Measurements from ENCODE around the gene DLEC1. TPM values are rescaled to one million over a fixed set of nuclear protein-coding genes. Genes with fewer than 3 reads are reported as not detected.
"Not testable (repeated sequence)": the region's sequence is repeated elsewhere in the genome, so short reads cannot be mapped to it uniquely, and the experiment has no call there.

DLEC1 gene
- polyA plus RNA-seq, 1 experiment: 0.06 TPM

GRCh38 chr3:38062809-38063208, 23.8 kb downstream of the DLEC1 start:
- Histone ChIP-seq H3K27me3 (ENCODE audit: control insufficient read depth, insufficient read depth, low read length) (peaks cover 5% of the 10 kb centered on the region), H3K36me3 (ENCODE audit: control insufficient read depth, insufficient read depth, low read length) (no peaks in the 10 kb centered on the region), H3K4me3 (ENCODE audit: low read depth, low read length) (no peak overlapping the region)
- no peak for TF ChIP-seq CTCF (IDR thresholded peaks at IDR 0.05; ENCODE audit: insufficient read depth, low read depth, low read length)
- POLR2A ChIA-PET: no interaction called here
- no peak for DNase-seq (ENCODE audit: low read depth)
- CTCF ChIA-PET: no interaction called here

DNA sequence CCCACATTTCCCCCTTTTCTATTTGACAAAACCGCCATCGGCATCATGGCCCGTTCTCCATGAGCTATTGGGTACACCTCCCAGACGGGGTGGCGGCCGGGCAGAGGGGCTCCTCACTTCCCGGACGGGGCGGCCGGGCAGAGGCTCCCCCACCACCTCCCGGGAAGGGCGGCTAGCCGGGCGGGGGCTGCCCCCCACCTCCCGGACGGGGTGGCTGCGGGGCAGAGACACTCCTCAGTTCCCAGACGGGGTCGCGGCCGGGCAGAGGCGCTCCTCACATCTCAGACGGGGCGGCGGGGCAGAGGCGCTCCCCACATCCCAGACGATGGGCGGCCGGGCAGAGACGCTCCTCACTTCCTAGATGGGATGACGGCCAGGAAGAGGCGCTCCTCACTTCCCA, 25.4 kb downstream of the DLEC1 start:
- H3K27me3 ChIP-seq (ENCODE audit: control insufficient read depth, insufficient read depth, low read length); CTCF ChIA-PET; POLR2A ChIA-PET; DNase-seq (ENCODE audit: low read depth); H3K36me3 ChIP-seq (ENCODE audit: control insufficient read depth, insufficient read depth, low read length); H3K4me3 ChIP-seq (ENCODE audit: low read depth, low read length): not testable (repeated sequence)

GRCh38 chr3:38067508-38068233, 28.7 kb downstream of the DLEC1 start:
- POLR2A ChIA-PET: no interaction called here
- no peak overlapping the region for H3K4me3 ChIP-seq (ENCODE audit: low read depth, low read length)

DNA sequence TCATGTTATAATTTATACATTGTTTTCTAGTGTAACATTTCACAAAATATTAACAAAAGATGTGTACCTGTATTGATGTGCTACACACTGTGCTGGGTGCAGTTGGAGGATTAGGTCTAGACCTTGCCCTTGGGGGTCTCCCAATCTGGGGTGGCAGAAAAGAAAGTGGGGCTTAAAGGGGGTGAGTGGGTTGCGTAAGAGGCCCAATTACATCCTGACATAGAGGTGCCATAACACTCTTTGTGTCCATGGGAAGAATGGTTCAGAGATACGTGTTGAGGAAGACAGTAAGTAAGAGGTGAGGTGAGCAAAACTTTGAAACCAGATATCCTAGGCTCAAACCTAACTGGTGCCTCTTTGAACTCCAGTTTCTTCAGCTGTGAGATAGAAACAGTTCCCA, 31.0 kb downstream of the DLEC1 start:
- Histone ChIP-seq H3K4me3 (ENCODE audit: low read depth, low read length) (no peak overlapping the region), H3K36me3 (ENCODE audit: control insufficient read depth, insufficient read depth, low read length) (no peaks in the 10 kb centered on the region), H3K27me3 (ENCODE audit: control insufficient read depth, insufficient read depth, low read length) (peaks cover 4% of the 10 kb centered on the region)
- POLR2A ChIA-PET: no interaction called here
- TF ChIP-seq CTCF (IDR thresholded peaks at IDR 0.05; ENCODE audit: insufficient read depth, low read depth, low read length): no peak
- DNase-seq (ENCODE audit: low read depth): no peak
- CTCF ChIA-PET: no interaction called here

More at GRCh38 chr3:38067508-38068233, 28.7 kb downstream of the DLEC1 start:
- TF ChIP-seq CTCF (IDR thresholded peaks at IDR 0.05; ENCODE audit: insufficient read depth, low read depth, low read length): no peak
- no peaks in the 10 kb centered on the region for H3K36me3 ChIP-seq (ENCODE audit: control insufficient read depth, insufficient read depth, low read length)
- no peak for DNase-seq (ENCODE audit: low read depth)
- H3K27me3 ChIP-seq (ENCODE audit: control insufficient read depth, insufficient read depth, low read length): peaks cover 2% of the 10 kb centered on the region; the same call in 1 of the 2 replicates
- CTCF ChIA-PET: interaction anchor here (0.7 kb wide), 1 partner anchor 10 kb away, joined by 3 read pairs; no protein-coding TSS in a partner anchor

DNA sequence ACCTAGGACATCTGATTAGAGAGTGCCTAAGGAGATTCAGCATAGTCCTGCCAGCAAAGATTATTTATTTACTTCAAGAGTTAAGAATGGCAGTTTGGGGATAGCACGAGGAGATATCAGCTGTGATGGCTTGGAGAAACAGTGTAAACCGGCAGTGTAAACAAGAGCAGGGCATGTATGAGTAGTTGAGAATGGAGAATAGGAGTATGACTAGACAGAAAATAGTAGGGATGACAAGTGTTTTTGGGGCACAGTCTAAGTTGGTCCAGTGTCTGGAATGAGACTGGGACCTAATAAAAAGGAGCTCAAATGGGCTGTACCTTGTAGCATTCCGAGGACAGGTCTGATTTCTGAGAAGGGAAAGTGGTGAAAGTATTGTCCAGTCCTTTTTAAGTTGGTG, 38.1 kb downstream of the DLEC1 start:
- CTCF ChIA-PET; H3K36me3 ChIP-seq (ENCODE audit: control insufficient read depth, insufficient read depth, low read length); DNase-seq (ENCODE audit: low read depth); H3K4me3 ChIP-seq (ENCODE audit: low read depth, low read length); POLR2A ChIA-PET; H3K27me3 ChIP-seq (ENCODE audit: control insufficient read depth, insufficient read depth, low read length): not testable (repeated sequence)

GRCh38 chr3:38082296-38082695, 43.3 kb downstream of the DLEC1 start:
- H3K27me3 ChIP-seq (ENCODE audit: control insufficient read depth, insufficient read depth, low read length); H3K36me3 ChIP-seq (ENCODE audit: control insufficient read depth, insufficient read depth, low read length); POLR2A ChIA-PET; DNase-seq (ENCODE audit: low read depth); CTCF ChIA-PET; H3K4me3 ChIP-seq (ENCODE audit: low read depth, low read length): not testable (repeated sequence)

DNA sequence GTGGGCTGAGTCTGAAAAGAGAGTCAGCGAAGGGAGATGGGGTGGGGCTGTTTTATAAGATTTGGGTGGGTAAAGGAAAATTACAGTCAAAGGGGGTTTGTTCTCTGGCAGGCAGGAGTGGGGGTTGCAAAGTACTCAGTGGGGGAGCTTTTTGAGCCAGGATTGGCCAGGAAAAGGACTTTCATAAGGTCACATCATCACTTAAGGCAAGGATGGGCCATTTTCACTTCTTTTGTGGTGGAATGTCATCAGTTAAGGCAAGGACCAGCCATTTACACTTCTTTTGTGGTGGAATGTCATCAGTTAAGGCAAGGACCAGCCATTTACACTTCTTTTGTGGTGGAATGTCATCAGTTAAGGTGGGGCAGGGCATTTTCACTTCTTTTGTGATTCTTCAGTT, 44.2 kb downstream of the DLEC1 start:
- DNase-seq (ENCODE audit: low read depth); POLR2A ChIA-PET; H3K36me3 ChIP-seq (ENCODE audit: control insufficient read depth, insufficient read depth, low read length); H3K27me3 ChIP-seq (ENCODE audit: control insufficient read depth, insufficient read depth, low read length); H3K4me3 ChIP-seq (ENCODE audit: low read depth, low read length); CTCF ChIA-PET: not testable (repeated sequence)

Data from BJ (cell line).